HG03135 (cell line): ENCODE measurements around the gene MIDN.
"Not testable (repeated sequence)": the region's sequence is repeated elsewhere in the genome, so short reads cannot be mapped to it uniquely, and the experiment has no call there.

Source experiments
- ATAC-seq: cut with Tn5 transposase; IDR thresholded peaks from one replicate; pipeline ENCODE4 v1.9.1; 2021; ENCODE audit warnings: mild to moderate bottlenecking, moderate library complexity; ENCODE audit not compliant: unreplicated experiment

MIDN gene

DNA sequence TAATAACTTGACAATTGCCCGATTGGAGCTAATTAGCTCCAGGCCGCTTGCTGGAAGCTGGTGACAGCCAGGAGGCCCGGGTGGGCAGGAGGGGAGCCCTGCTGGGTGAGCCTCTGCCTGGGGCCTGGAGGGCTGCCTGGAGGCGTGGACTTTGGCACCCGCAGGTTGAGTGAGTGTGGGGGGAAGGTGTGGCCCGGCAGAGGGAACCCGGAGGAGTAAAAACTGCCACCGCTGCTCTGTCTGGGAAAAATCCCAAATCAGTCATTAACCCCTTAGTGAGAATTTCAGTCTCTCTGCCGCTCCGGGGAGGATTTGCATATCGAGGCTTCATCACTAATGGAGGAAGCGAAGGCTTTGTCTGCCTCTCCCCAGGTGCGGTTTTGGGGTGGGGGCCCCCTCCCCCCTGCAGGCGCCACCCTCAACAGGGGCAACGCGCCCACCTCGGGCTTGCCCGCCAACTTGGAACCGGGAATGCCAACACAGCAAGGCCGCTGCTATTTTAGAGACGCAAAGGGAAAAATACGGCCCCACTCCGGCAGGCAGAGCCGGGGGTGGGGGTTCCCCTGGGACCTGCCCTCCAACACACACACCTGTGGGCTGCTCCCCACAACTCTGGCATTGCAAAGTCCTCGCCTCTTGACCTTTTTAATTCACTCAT lies 43.5 kb downstream of the MIDN start:
- no peak for ATAC-seq

DNA sequence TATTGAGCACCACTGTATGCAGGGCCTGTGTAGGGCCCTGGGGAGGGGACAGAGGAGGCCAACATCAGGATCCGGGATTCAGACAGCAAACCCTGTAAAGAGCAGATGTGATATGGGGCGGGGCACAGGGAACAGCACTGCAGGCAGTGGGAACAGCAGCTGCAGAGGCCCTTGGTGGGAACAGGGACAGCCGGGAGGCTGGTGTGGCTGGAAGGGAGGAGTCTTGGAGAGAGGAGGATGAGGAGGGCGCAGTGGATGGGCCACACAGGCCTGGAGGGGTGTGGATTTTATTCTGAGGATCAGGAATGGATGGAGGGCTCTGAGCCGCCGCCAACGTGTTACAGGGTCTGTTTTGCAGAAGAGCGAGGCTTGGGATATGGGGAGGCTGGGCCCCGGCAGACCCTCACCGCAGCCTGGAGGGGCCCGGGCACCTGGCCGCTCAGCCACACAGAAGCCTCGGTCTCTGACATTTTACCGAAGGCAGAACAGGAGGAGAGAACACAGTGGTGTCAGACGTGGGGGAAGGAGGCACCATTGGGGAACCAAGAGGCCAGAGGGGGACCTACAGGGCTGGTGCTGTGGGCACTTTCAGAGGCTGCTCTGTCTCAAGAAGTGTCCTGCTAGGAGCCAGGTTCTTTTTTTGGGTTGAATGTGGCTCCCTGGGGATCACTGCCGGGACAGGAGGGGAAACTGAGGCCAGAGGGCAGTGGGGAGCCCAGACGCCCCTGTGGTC lies 44.2 kb downstream of the MIDN start:
- no peak for ATAC-seq

DNA sequence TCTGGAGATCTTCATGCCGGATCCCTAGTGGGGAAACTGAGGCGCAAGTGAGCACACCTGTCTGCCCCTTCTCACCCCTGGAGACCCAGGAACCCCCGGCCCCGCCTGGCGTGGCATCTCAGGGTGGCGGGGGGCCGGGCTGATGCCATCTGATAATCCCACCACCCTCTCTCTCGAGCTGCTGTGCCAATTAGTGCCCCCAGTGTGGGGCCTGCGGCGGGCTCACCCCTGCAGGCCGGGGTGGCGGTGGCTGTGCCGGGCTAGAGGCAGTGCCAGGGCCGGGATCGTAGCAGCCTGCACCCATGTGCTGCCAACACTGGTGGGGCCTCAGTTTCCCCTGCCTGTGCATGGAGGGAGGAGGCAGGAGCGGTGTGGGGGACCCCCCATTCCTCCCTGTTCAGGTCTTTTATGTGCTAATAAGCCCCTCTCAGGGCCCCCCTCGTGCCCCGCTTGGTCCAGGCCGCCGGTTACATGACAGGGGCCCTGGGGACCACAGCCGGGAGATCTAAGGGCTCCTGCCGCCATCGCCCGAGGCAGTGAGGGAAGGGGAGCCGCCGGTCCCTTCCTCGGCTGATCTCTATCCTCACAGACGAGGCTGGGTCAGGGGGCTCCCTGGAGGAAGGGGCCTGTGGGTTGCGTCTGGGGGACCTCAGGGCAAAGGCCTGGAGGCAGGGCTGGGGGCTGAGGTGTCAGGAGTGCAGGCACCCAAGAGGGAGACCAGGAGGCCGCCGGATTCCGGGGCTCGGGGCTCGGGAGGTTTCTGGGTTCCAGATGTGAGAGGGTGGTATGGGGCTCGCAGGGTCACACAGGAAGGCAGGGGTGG lies 45.6 kb downstream of the MIDN start:
- no peak for ATAC-seq

- ATAC-seq: no peak
Observed at GRCh38 chr19:1294688-1295087, 46.3 kb downstream of the MIDN start.

DNA sequence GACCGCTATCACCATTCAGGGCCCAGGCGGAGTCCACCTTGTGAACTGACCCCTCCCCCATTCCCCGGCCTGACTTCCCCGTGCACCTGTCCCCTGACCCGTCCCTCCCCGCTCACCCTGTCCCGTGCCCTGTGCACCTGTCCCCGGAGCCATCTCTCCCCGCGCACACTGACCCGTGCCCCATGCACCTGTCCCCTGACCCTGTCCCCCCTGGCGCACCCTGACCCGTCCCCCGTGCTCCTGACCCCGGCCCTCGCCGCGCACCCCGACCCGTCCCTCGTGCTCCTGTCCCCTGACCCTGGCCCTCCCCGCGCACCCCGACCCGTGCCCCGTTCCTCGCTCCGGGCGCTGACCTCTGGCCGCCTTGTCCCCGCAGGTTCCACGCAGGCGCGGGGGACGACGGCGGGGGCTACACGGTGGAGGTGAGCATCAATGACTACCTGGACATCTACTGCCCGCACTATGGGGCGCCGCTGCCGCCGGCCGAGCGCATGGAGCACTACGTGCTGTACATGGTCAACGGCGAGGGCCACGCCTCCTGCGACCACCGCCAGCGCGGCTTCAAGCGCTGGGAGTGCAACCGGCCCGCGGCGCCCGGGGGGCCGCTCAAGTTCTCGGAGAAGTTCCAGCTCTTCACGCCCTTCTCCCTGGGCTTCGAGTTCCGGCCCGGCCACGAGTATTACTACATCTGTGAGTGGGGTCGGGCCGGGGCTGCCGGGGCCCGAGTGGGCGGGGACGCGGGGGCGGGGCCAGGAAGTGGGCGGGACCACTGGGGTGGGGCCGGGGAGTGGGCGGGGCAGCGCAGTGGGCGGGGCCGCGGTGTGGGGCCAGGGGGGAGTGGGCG lies 47.0 kb downstream of the MIDN start:
- ATAC-seq: no peak

GRCh38 chr19:1296078-1296477 lies 47.7 kb downstream of the MIDN start:
- no peak for ATAC-seq

DNA sequence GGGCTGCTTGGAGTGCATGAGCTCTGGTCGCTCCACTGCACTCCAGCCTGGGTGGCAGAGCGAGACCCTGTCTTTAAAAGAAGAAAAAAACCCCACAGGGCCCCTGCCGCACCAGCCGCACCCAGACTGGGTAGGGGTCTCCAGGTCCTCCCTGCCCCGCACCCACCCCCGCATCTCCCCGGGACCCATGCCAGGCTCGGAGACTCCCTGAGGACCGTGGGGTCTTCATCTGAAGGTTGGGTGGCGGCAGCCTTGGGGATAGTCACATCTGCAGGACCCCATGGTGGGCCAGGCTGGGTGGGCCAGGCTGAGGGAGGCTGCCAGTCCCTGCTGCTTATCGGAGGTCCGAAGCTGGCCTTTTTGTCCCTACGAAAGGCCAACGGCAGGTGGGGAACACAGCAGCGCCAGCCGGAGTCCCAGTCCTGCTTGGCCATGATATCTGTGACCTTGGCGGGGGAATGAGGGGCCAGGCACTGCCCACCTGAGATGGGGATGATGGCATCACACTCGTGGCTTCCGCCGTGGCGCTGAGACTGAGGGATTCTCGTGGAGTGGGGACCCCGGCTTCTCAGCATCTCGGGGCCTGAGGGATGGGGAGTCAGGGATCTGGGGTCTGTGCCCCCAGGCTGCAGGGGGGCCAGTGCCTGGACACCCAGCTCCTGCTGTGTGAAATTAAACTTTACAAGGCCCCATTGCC lies 48.3 kb downstream of the MIDN start:
- ATAC-seq: no peak

DNA sequence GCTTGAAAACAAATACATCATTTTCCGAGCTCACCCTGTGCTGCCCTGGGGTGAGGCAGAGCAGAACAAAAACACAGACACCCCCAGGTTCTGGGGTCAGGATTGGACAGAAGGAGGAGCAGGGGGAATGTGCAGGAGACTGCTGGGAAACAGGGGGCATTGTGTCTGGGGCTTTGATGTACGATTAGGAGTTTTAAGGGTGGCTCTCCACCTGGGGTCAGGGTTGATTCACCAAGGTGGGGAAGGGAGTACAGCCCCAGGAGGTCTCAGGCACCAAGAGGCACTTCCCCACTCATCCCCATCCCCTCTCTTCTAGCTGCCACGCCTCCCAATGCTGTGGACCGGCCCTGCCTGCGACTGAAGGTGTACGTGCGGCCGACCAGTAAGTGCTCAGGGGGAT lies 49.9 kb downstream of the MIDN start:
- no peak for ATAC-seq

DNA sequence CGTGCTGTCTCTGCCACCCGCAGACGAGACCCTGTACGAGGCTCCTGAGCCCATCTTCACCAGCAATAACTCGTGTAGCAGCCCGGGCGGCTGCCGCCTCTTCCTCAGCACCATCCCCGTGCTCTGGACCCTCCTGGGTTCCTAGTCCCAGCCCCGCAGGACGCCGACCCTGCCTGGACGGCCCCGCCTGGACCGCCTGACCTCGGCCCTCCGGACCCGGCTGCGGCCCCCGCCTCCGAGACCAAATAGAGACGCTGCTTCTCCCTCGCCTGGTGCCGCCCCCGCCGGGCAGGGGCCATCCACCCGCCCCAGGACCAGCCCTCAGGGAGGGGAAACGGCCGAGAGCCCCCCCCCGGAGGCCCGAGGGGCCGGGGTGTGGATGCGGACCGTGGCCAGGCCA lies 51.4 kb downstream of the MIDN start:
- no peak for ATAC-seq

GRCh38 chr19:1300744-1301490 lies 52.5 kb downstream of the MIDN start:
- ATAC-seq: no peak

- ATAC-seq: no peak
Observed at GRCh38 chr19:1302533-1303239, 54.3 kb downstream of the MIDN start.

DNA sequence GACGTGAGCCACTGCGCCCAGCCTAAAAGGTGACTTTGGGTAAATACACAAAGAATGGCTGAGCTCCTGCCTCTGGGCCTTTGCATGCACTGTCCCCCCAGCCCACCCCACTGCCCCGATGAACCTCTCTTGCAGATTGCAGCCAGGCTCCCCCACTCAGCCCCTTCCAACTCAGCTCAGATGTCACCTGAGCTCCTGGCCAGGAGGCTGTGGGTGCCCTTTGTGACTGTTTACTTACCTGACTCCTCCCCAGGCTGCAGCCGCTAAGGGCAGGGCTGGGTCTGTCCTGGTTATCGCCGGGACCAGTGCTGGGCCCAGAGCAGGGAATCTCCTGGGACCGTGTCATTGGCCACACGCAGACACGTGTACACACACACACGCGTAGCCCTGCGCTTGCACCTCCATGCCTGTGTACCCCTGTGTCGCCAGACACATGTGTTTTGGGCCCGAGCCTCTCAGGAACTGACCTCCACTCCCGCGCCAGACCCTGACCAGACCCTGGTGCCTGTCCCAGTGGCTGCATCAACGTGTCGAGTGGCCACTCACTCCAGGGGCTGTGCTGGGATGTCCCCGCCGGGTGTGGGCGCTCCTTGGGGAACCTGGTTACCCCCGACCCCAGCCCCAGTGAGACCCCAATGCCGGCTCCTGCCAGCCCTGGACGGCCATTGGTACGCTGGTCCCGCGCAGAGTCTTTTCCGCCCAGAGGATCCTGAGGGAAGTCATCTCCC lies 56.0 kb downstream of the MIDN start:
- ATAC-seq: no peak

DNA sequence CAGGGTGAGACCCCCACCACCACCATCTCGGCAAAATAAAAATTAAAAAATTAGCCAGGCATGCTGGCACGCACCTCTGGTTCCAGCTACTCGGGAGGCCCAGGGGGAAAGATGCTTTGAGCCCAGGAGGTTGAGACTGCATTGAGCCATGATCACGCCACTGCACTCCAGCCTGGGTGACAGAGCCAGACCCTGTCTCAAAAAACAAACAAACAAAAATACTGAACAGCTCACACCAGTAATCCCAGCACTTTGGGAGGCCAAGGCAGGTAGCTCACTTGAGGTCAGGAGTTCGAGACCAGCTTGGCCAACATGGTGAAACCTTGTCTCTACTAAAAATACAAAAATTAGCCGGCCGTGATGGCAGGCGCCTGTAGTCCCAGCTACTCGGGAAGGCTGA lies 57.0 kb downstream of the MIDN start:
- not testable (repeated sequence) for ATAC-seq

- no peak for ATAC-seq
Observed at GRCh38 chr19:1307320-1307719, 58.9 kb downstream of the MIDN start.

GRCh38 chr19:1307755-1308303 lies 59.4 kb downstream of the MIDN start:
- no peak for ATAC-seq

DNA sequence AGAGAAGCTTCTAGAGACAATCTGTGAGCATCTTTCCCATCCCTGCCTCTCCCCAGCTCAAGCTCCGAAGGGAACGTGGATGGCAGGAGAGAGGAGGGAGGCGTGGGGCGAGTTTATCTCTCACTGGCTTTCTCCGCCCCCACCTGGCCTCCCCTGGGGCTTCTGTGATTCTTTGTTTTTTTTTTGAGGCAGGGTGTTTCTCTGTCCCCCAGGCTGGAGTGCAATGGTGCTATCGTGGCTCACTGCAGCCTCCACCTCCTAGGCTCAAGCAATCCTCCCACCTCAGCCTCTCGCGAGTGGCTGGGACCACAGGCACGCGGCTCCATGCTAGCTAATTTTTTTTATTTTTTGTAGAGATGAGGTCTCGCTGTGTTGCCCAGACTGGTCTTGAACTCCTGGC lies 60.3 kb downstream of the MIDN start:
- ATAC-seq: no peak
